K562 (cell line): ENCODE results near the gene SLC38A2. TPM values are rescaled to one million over a fixed set of nuclear protein-coding genes. Genes with fewer than 3 reads are reported as not detected.

Experiments used
- CHCHD3 ChIP-seq: fragments of 250-450 bp; sonication (Bioruptor Pico); IDR thresholded peaks from 2 replicates; pipeline ENCODE4 v2.1.2; 2022; ENCODE audit warnings: mild to moderate bottlenecking
- ETV5 ChIP-seq: sonication (generic); formaldehyde crosslinking; IDR thresholded peaks from 2 replicates; pipeline ENCODE4 v1.4.0; 2020; ENCODE audit warnings: low read depth, mild to moderate bottlenecking, missing genetic modification reagents
- FOXJ2 ChIP-seq: fragments of 200-800 bp; sonication (Bioruptor generic); IDR thresholded peaks from 2 replicates; pipeline ENCODE4 v1.6.1; 2016; ENCODE audit warnings: missing genetic modification characterization, missing compliant biosample characterization
- NR0B1 ChIP-seq: fragments of 450-650 bp; IDR thresholded peaks from one replicate; pipeline ENCODE4 v1.6.1; 2018; ENCODE audit warnings: mild to moderate bottlenecking, moderate library complexity; ENCODE audit not compliant: partially characterized antibody
- OTX1 ChIP-seq: fragments of 450-650 bp; formaldehyde crosslinking; IDR thresholded peaks from 2 replicates; pipeline ENCODE4 v1.4.0; 2022; ENCODE audit warnings: mild to moderate bottlenecking
- PHF20 ChIP-seq: fragments of 450-650 bp; IDR thresholded peaks from 2 replicates; pipeline ENCODE4 v1.6.1; 2018; ENCODE audit not compliant: partially characterized antibody
- RBM25 ChIP-seq: fragments of 200-400 bp; formaldehyde crosslinking; IDR thresholded peaks from 2 replicates; pipeline ENCODE4 v1.6.1; 2018; ENCODE audit warnings: low read length, low read depth, moderate library complexity; ENCODE audit not compliant: severe bottlenecking
- SAFB2 ChIP-seq: fragments of 200-400 bp; formaldehyde crosslinking; IDR thresholded peaks from 2 replicates; pipeline ENCODE4 v1.6.1; 2018; ENCODE audit warnings: borderline replicate concordance, low read length, low read depth, moderate library complexity; ENCODE audit not compliant: severe bottlenecking
- THAP12 ChIP-seq: fragments of 250-450 bp; sonication (Bioruptor Pico); IDR thresholded peaks from 2 replicates; pipeline ENCODE4 v1.9.0; 2021; ENCODE audit warnings: mild to moderate bottlenecking, inconsistent platforms
- ZC3H8 ChIP-seq: fragments of 450-650 bp; IDR thresholded peaks from 2 replicates; pipeline ENCODE4 v1.6.1; 2017
- ZNF695 ChIP-seq: fragments of 450-650 bp; formaldehyde crosslinking; IDR thresholded peaks from 2 replicates; pipeline ENCODE4 v1.4.0; 2020; ENCODE audit warnings: mild to moderate bottlenecking, moderate library complexity
- polyA plus RNA-seq, 8 experiments: library from polyadenylated mRNA; depleted of rRNA in 4 of 8; stranded (reverse) in 5 of 8; unstranded in 3 of 8; fragments of >200 nt; fragmentation: Nextera tagmentation in 2 of 8; fragmentation: Illumina TruSeq in 1 of 8; extraction: Ambion mirVana in 2 of 8; extraction: Trizol in 1 of 8; gene quantifications; 2 replicates each; pipeline versions ENCODE4 v1.2.1 to v1.2.3, GENCODE V29; 2011 to 2014; ENCODE audit warnings: inconsistent platforms in 1 of 8, missing spikeins in 1 of 8
- total RNA-seq, 7 experiments: library from RNA; depleted of rRNA in 6 of 7; stranded (reverse); fragments of >200 nt in 6 of 7; fragmentation: Illumina TruSeq in 2 of 7; extraction: Trizol in 2 of 7; gene quantifications; 2 replicates each; pipeline versions ENCODE4 v1.2.1 to v1.2.3, GENCODE V29; 2011 to 2021; ENCODE audit warnings: low replicate concordance in 1 of 7
- TF ChIP-seq, protein P1 (sequence below): IDR thresholded peaks from 2 replicates; pipeline ENCODE4 v1.6.1; 2011; ENCODE audit warnings: borderline replicate concordance, low read depth, mild to moderate bottlenecking, moderate library complexity, low read length; ENCODE audit not compliant: insufficient read depth, poor library complexity, severe bottlenecking
- TF ChIP-seq, protein P2 (sequence below): fragments of 450-650 bp; formaldehyde crosslinking; IDR thresholded peaks from 2 replicates; pipeline ENCODE4 v1.4.0; 2020; ENCODE audit warnings: mild to moderate bottlenecking, moderate library complexity
- TF ChIP-seq, protein P3 (sequence below): fragments of 450-650 bp; IDR thresholded peaks from 2 replicates; pipeline ENCODE4 v1.6.1; 2017; ENCODE audit warnings: antibody characterized with exemption, mild to moderate bottlenecking

The SLC38A2 gene
- total and polyA plus RNA-seq, 9 of the 15 experiments (the other 6 are each of a cell fraction or from before 2014, with no cell fraction given): 98.7 to 292 (median 143) TPM

DNA sequence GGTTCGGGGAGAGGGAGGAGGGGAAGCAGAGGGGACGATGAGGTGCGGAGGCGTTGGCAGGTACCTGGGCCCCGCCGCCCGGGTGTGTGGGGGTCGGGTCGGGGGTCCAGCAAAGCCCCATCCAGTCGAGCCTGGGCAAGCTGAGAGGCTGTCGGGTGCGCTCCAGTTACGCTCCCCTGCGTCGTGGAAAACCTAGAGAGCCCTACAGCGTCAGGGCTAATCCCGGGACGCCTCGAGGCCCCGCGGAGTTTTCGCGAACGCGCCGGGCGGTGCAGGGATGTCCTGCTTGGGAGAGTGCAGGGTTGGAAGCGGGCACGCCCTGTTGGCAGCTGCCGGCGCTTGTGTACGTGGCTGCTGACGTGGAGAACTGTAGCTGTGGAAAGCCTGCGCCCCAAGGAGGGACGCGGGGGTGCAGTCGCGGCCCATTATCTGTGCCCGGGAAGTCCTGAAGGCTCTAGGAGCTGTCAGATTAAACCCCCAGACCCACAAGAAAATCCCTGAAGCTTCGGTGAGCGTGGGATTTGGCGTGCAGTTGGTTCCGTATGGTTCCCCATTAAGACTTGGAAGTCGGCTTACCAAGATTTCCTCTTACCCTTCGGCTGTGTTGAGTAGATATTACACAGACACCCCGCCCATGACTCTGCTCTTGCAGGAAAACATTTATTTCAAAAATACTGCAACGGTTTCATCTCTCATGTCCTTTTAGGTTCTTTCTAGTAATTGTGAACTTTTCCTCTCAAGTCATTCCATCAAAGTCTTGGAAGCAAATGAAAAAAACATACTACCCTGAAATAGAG lies 11.3 kb upstream of the SLC38A2 start (continued):
- TF ChIP-seq, protein P1, sequence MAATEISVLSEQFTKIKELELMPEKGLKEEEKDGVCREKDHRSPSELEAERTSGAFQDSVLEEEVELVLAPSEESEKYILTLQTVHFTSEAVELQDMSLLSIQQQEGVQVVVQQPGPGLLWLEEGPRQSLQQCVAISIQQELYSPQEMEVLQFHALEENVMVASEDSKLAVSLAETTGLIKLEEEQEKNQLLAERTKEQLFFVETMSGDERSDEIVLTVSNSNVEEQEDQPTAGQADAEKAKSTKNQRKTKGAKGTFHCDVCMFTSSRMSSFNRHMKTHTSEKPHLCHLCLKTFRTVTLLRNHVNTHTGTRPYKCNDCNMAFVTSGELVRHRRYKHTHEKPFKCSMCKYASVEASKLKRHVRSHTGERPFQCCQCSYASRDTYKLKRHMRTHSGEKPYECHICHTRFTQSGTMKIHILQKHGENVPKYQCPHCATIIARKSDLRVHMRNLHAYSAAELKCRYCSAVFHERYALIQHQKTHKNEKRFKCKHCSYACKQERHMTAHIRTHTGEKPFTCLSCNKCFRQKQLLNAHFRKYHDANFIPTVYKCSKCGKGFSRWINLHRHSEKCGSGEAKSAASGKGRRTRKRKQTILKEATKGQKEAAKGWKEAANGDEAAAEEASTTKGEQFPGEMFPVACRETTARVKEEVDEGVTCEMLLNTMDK: no peak
- TF ChIP-seq SAFB2: no peak
- no peak for TF ChIP-seq ZNF695 (CRISPR knock-in tag)
- TF ChIP-seq PHF20: no peak
- TF ChIP-seq ZC3H8: no peak
- no peak; the same call in 1 of the 2 replicates for TF ChIP-seq ETV5
- TF ChIP-seq OTX1 (CRISPR knock-in tag): no peak
- TF ChIP-seq NR0B1: no peak
- TF ChIP-seq, protein P2, sequence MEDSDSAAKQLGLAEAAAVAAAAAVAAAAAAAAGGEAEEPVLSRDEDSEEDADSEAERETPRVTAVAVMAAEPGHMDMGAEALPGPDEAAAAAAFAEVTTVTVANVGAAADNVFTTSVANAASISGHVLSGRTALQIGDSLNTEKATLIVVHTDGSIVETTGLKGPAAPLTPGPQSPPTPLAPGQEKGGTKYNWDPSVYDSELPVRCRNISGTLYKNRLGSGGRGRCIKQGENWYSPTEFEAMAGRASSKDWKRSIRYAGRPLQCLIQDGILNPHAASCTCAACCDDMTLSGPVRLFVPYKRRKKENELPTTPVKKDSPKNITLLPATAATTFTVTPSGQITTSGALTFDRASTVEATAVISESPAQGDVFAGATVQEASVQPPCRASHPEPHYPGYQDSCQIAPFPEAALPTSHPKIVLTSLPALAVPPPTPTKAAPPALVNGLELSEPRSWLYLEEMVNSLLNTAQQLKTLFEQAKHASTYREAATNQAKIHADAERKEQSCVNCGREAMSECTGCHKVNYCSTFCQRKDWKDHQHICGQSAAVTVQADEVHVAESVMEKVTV: no peak
- TF ChIP-seq, protein P3, sequence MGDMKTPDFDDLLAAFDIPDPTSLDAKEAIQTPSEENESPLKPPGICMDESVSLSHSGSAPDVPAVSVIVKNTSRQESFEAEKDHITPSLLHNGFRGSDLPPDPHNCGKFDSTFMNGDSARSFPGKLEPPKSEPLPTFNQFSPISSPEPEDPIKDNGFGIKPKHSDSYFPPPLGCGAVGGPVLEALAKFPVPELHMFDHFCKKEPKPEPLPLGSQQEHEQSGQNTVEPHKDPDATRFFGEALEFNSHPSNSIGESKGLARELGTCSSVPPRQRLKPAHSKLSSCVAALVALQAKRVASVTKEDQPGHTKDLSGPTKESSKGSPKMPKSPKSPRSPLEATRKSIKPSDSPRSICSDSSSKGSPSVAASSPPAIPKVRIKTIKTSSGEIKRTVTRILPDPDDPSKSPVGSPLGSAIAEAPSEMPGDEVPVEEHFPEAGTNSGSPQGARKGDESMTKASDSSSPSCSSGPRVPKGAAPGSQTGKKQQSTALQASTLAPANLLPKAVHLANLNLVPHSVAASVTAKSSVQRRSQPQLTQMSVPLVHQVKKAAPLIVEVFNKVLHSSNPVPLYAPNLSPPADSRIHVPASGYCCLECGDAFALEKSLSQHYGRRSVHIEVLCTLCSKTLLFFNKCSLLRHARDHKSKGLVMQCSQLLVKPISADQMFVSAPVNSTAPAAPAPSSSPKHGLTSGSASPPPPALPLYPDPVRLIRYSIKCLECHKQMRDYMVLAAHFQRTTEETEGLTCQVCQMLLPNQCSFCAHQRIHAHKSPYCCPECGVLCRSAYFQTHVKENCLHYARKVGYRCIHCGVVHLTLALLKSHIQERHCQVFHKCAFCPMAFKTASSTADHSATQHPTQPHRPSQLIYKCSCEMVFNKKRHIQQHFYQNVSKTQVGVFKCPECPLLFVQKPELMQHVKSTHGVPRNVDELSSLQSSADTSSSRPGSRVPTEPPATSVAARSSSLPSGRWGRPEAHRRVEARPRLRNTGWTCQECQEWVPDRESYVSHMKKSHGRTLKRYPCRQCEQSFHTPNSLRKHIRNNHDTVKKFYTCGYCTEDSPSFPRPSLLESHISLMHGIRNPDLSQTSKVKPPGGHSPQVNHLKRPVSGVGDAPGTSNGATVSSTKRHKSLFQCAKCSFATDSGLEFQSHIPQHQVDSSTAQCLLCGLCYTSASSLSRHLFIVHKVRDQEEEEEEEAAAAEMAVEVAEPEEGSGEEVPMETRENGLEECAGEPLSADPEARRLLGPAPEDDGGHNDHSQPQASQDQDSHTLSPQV: peak; percentile 32; the same call in 1 of the 2 replicates
- peak; percentile 48; the same call in 1 of the 2 replicates for TF ChIP-seq THAP12 (CRISPR knock-in tag)
- no peak for TF ChIP-seq FOXJ2 (tag)
- TF ChIP-seq CHCHD3 (CRISPR knock-in tag): no peak
- TF ChIP-seq RBM25: no peak
